HEK293 (cell line): ENCODE data around the gene TP53BP2.

Experiments used
- CTCF ChIP-seq: fragments of 450-650 bp; formaldehyde crosslinking; IDR thresholded peaks from 2 replicates; pipeline ENCODE4 v1.5.1; 2016; ENCODE audit warnings: missing biosample characterization, missing genetic modification characterization
- ELK4 ChIP-seq: IDR thresholded peaks from 2 replicates; pipeline ENCODE4 v1.6.1; 2011; ENCODE audit warnings: mild to moderate bottlenecking, low read depth, low read length, borderline replicate concordance
- HOXD13 ChIP-seq: sonication (generic); formaldehyde crosslinking; IDR thresholded peaks from 2 replicates; pipeline ENCODE4 v1.8.0; 2022; ENCODE audit warnings: missing genetic modification reagents, borderline replicate concordance
- PRDM10 ChIP-seq: fragments of 450-650 bp; formaldehyde crosslinking; IDR thresholded peaks from 2 replicates; pipeline ENCODE4 v1.5.1; 2016; ENCODE audit warnings: missing biosample characterization, missing genetic modification characterization
- REPIN1 ChIP-seq: fragments of 450-650 bp; formaldehyde crosslinking; IDR thresholded peaks from 2 replicates; pipeline ENCODE4 v1.5.1; 2017; ENCODE audit warnings: missing biosample characterization, missing genetic modification characterization, low read depth
- SETDB1 ChIP-seq: IDR thresholded peaks from one replicate; pipeline ENCODE4 v1.6.1; 2017; ENCODE audit warnings: mild to moderate bottlenecking, low read length, moderate library complexity, mixed read lengths; ENCODE audit not compliant: insufficient read length
- ZBTB11 ChIP-seq: fragments of 450-650 bp; formaldehyde crosslinking; conservative IDR thresholded peaks from 2 replicates; pipeline ENCODE4 v1.5.1; 2016; ENCODE audit warnings: low read depth, missing biosample characterization, missing genetic modification characterization
- ZNF354C ChIP-seq: fragments of 450-650 bp; formaldehyde crosslinking; IDR thresholded peaks from 2 replicates; pipeline ENCODE4 v1.5.1; 2016; ENCODE audit warnings: missing biosample characterization, missing genetic modification characterization, low read depth, borderline replicate concordance
- ZNF366 ChIP-seq: fragments of 450-650 bp; formaldehyde crosslinking; conservative IDR thresholded peaks from 2 replicates; pipeline ENCODE4 v1.5.1; 2016; ENCODE audit warnings: missing biosample characterization, missing genetic modification characterization
- ZNF549 ChIP-seq: fragments of 450-650 bp; IDR thresholded peaks from 2 replicates; pipeline ENCODE4 v1.5.1; 2018; ENCODE audit warnings: missing biosample characterization, missing genetic modification characterization, mild to moderate bottlenecking, inconsistent platforms, moderate library complexity

- TF ChIP-seq ZNF354C (no peak), CTCF (no peak), PRDM10 (tag by site-specific recombination) (no peak), ZBTB11 (tag by site-specific recombination) (no peak), SETDB1 (no peak), ZNF366 (tag by site-specific recombination) (no peak), REPIN1 (tag by site-specific recombination) (no peak), HOXD13 (CRISPR knock-in tag) (no peak), ELK4 (no peak), ZNF549 (tag by site-specific recombination) (no peak)
Observed at GRCh38 chr1:223771469-223771813, 74.3 kb downstream of the TP53BP2 start.
